SK-N-SH treated with all-trans-retinoic acid at 6 μM for 48 hours (cell line): ENCODE measurements around the gene KIFC1.
A peak's percentile ranks its signal among the peaks of the same experiment; 100 is the strongest.
"Not testable (repeated sequence)": the region's sequence is repeated elsewhere in the genome, so short reads cannot be mapped to it uniquely, and the experiment has no call there.

Experiments
- ATAC-seq: fragments of 200-7000 bp; cut with Tn5 transposase; 3 replicates; pipeline ENCODE4 v1.9.1; 2020; ENCODE audit warnings: mild to moderate bottlenecking, moderate library complexity
- ARNTL ChIP-seq: fragments of 450-650 bp; formaldehyde crosslinking; IDR thresholded peaks from 2 replicates; pipeline ENCODE4 v1.5.0; 2020; ENCODE audit warnings: low read depth, mild to moderate bottlenecking, moderate library complexity, borderline replicate concordance
- BACH2 ChIP-seq: fragments of 250-450 bp; sonication (Bioruptor Pico); IDR thresholded peaks from 2 replicates; pipeline ENCODE4 v1.9.0; 2021; ENCODE audit warnings: mild to moderate bottlenecking, borderline replicate concordance
- CSDC2 ChIP-seq: fragments of 250-450 bp; sonication (Bioruptor Pico); IDR thresholded peaks from 2 replicates; pipeline ENCODE4 v1.5.0; 2020; ENCODE audit warnings: mild to moderate bottlenecking, moderate library complexity
- ESRRG ChIP-seq: fragments of 250-450 bp; sonication (Bioruptor Pico); IDR thresholded peaks from 2 replicates; pipeline ENCODE4 v1.6.1; 2021; ENCODE audit warnings: mild to moderate bottlenecking
- ISL1 ChIP-seq: fragments of 250-450 bp; sonication (Bioruptor Pico); IDR thresholded peaks from 2 replicates; pipeline ENCODE4 v2.1.2; 2022; ENCODE audit warnings: mild to moderate bottlenecking, moderate library complexity
- OSR1 ChIP-seq: fragments of 250-450 bp; sonication (Bioruptor Pico); IDR thresholded peaks from 2 replicates; pipeline ENCODE4 v1.8.0; 2022; ENCODE audit warnings: moderate library complexity, mild to moderate bottlenecking, inconsistent platforms
- RARB ChIP-seq: fragments of 250-450 bp; sonication (Bioruptor Pico); IDR thresholded peaks from 2 replicates; pipeline ENCODE4 v1.8.0; 2021; ENCODE audit warnings: mild to moderate bottlenecking, moderate library complexity
- SNAI2 ChIP-seq: fragments of 250-450 bp; sonication (Bioruptor Pico); IDR thresholded peaks from 2 replicates; pipeline ENCODE4 v1.5.0; 2020; ENCODE audit warnings: mild to moderate bottlenecking, moderate library complexity
- TCF4 ChIP-seq: fragments of 250-450 bp; sonication (Bioruptor Pico); IDR thresholded peaks from 2 replicates; pipeline ENCODE4 v1.8.0; 2021; ENCODE audit warnings: mild to moderate bottlenecking, moderate library complexity, borderline replicate concordance
- TOX ChIP-seq: fragments of 250-450 bp; sonication (Bioruptor Pico); IDR thresholded peaks from 2 replicates; pipeline ENCODE4 v1.8.0; 2021; ENCODE audit warnings: mild to moderate bottlenecking, moderate library complexity, borderline replicate concordance
- ZC3H10 ChIP-seq: fragments of 250-450 bp; sonication (Bioruptor Pico); IDR thresholded peaks from 2 replicates; pipeline ENCODE4 v1.5.1; 2021; ENCODE audit warnings: mild to moderate bottlenecking, moderate library complexity
- ZFP3 ChIP-seq: fragments of 250-450 bp; sonication (Bioruptor Pico); IDR thresholded peaks from 2 replicates; pipeline ENCODE4 v1.5.0; 2020; ENCODE audit warnings: mild to moderate bottlenecking, moderate library complexity
- ZFP30 ChIP-seq: fragments of 450-650 bp; formaldehyde crosslinking; IDR thresholded peaks from 2 replicates; pipeline ENCODE4 v1.5.0; 2022; ENCODE audit warnings: mild to moderate bottlenecking, moderate library complexity
- ZNF565 ChIP-seq: fragments of 450-650 bp; formaldehyde crosslinking; conservative IDR thresholded peaks from 2 replicates; pipeline ENCODE4 v1.5.0; 2020; ENCODE audit warnings: low read depth, mild to moderate bottlenecking, moderate library complexity
- ZNF70 ChIP-seq: fragments of 450-650 bp; formaldehyde crosslinking; IDR thresholded peaks from 2 replicates; pipeline ENCODE4 v1.5.0; 2020; ENCODE audit warnings: mild to moderate bottlenecking, moderate library complexity
- TF ChIP-seq, protein P1 (sequence below): fragments of 250-450 bp; sonication (Bioruptor Pico); IDR thresholded peaks from 2 replicates; pipeline ENCODE4 v1.5.1; 2021; ENCODE audit warnings: mild to moderate bottlenecking, moderate library complexity
- TF ChIP-seq, protein P2 (sequence below): fragments of 250-450 bp; sonication (Bioruptor Pico); IDR thresholded peaks from 2 replicates; pipeline ENCODE4 v1.8.0; 2021; ENCODE audit warnings: low read depth, mild to moderate bottlenecking, moderate library complexity, borderline replicate concordance
- TF ChIP-seq, protein P3 (sequence below): fragments of 250-450 bp; sonication (Bioruptor Pico); IDR thresholded peaks from 2 replicates; pipeline ENCODE4 v1.5.1; 2020; ENCODE audit warnings: low read depth, mild to moderate bottlenecking, moderate library complexity
- TF ChIP-seq, protein P4 (sequence below): fragments of 250-450 bp; sonication (Bioruptor Pico); IDR thresholded peaks from 2 replicates; pipeline ENCODE4 v1.8.0; 2020; ENCODE audit warnings: mild to moderate bottlenecking, moderate library complexity, borderline replicate concordance
- TF ChIP-seq, protein P5 (sequence below): fragments of 250-450 bp; sonication (Bioruptor Pico); IDR thresholded peaks from 2 replicates; pipeline ENCODE4 v1.5.0; 2020; ENCODE audit warnings: mild to moderate bottlenecking, moderate library complexity

Gene KIFC1, protein sequence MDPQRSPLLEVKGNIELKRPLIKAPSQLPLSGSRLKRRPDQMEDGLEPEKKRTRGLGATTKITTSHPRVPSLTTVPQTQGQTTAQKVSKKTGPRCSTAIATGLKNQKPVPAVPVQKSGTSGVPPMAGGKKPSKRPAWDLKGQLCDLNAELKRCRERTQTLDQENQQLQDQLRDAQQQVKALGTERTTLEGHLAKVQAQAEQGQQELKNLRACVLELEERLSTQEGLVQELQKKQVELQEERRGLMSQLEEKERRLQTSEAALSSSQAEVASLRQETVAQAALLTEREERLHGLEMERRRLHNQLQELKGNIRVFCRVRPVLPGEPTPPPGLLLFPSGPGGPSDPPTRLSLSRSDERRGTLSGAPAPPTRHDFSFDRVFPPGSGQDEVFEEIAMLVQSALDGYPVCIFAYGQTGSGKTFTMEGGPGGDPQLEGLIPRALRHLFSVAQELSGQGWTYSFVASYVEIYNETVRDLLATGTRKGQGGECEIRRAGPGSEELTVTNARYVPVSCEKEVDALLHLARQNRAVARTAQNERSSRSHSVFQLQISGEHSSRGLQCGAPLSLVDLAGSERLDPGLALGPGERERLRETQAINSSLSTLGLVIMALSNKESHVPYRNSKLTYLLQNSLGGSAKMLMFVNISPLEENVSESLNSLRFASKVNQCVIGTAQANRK

DNA sequence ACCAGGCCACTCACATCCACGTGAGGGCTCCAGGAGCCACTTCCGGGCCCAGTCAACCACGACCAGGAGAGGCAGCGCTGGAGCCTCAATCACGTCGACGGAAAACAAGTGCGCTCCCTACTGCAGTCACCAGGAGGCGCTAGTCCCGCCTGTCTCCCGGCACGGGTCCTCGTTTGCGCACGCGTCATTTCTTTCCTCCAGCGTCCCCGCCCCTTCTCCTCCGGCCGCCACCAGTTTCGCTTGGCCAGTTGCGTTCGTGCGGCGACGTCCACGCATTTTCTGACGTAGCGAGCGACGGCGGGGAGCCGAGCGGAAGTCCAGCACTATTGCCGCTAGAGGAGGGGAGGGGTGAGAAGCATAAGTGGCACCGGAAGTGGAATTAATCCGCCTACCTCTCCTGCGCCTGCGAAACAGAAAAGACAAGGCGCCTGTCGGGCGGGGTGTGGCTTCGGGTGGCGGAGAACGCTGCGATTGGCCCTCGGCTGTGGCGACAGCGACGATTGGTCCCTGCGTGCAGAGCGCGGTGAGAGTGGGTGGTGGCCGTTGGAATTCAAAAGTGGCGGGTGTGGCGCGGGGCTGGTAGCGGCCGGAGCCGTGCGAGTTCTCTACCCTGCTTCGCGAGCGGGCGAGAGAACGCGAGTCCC, at the start of gene KIFC1:
TSS of gene KIFC1 (plus strand) at position 546 of the 644 bp plus-strand sequence. CDS start 163 bp downstream, outside the sequence.
- peak; percentile 95 for ATAC-seq
- TF ChIP-seq ISL1 (CRISPR knock-in tag) (no peak), CSDC2 (0 out of 2 replicates have a peak, but pooled peaks have one; percentile 29)

DNA sequence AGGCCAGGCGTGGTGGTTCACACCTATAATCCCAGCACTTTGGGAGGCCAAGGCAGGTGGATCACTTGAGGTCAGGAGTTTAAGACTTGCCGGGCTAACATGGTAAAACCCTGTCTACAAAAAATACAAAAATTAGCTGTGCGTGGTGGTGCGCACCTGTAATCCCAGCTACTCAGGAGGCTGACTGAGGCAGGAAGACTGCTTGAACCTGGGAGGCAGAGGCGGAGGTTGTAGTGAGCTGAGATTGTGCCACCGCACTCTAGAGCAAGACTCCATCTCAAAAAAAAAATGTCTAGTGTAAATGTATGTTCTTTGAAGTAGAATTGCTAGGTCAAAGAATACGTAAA, 48.0 kb upstream of the KIFC1 start:
- ATAC-seq: not testable (repeated sequence)

DNA sequence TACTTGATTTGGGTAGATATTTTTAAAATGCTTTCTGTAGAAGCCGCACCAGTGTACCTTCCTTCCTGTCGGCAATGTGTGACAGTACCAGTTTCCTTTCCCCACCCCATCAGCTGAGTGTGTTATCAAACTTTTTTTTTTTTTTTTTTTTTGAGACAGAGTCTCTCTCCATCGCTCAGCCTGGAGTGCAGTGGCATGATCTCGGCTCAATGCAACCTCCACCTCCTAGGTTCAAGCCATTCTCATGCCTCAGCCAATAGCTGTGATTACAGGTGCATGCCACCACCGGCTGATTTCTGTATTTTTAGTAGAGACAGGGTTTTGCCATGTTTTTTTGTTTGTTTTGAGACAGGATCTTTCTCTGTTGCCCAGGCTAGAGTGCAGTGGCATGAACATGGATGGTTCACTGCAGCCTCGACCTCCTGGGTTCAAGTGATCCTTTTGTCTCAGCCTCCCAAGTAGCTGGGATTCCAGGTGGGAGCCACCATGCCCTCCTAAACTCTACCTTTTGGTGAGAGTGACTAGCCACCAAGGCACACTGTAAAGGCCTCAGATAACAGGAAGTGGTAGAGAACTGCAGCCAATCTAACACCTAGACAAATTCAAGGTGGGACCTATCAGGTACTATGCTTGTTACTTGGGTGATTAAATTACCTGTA, 47.5 kb upstream of the KIFC1 start:
- ATAC-seq: no peak
- no peak for TF ChIP-seq BACH2 (CRISPR knock-in tag)
- no peak for TF ChIP-seq OSR1 (CRISPR knock-in tag)
- TF ChIP-seq ZFP30 (CRISPR knock-in tag): no peak
- no peak for TF ChIP-seq ZNF70 (CRISPR knock-in tag)
- TF ChIP-seq, protein P1, sequence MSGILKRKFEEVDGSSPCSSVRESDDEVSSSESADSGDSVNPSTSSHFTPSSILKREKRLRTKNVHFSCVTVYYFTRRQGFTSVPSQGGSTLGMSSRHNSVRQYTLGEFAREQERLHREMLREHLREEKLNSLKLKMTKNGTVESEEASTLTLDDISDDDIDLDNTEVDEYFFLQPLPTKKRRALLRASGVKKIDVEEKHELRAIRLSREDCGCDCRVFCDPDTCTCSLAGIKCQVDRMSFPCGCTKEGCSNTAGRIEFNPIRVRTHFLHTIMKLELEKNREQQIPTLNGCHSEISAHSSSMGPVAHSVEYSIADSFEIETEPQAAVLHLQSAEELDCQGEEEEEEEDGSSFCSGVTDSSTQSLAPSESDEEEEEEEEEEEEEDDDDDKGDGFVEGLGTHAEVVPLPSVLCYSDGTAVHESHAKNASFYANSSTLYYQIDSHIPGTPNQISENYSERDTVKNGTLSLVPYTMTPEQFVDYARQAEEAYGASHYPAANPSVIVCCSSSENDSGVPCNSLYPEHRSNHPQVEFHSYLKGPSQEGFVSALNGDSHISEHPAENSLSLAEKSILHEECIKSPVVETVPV (CRISPR knock-in tag): no peak
- TF ChIP-seq RARB (CRISPR knock-in tag): no peak
- TF ChIP-seq, protein P2, sequence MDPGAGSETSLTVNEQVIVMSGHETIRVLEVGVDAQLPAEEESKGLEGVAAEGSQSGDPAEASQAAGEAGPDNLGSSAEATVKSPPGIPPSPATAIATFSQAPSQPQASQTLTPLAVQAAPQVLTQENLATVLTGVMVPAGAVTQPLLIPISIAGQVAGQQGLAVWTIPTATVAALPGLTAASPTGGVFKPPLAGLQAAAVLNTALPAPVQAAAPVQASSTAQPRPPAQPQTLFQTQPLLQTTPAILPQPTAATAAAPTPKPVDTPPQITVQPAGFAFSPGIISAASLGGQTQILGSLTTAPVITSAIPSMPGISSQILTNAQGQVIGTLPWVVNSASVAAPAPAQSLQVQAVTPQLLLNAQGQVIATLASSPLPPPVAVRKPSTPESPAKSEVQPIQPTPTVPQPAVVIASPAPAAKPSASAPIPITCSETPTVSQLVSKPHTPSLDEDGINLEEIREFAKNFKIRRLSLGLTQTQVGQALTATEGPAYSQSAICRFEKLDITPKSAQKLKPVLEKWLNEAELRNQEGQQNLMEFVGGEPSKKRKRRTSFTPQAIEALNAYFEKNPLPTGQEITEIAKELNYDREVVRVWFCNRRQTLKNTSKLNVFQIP (CRISPR knock-in tag): no peak
- no peak for TF ChIP-seq ESRRG (CRISPR knock-in tag)
- no peak for TF ChIP-seq ZFP3 (CRISPR knock-in tag)
- no peak for TF ChIP-seq CSDC2
- TF ChIP-seq ISL1 (CRISPR knock-in tag): no peak
- TF ChIP-seq, protein P3, sequence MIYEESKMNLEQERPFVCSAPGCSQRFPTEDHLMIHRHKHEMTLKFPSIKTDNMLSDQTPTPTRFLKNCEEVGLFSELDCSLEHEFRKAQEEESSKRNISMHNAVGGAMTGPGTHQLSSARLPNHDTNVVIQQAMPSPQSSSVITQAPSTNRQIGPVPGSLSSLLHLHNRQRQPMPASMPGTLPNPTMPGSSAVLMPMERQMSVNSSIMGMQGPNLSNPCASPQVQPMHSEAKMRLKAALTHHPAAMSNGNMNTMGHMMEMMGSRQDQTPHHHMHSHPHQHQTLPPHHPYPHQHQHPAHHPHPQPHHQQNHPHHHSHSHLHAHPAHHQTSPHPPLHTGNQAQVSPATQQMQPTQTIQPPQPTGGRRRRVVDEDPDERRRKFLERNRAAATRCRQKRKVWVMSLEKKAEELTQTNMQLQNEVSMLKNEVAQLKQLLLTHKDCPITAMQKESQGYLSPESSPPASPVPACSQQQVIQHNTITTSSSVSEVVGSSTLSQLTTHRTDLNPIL: no peak
- TF ChIP-seq ARNTL (CRISPR knock-in tag): no peak
- no peak for TF ChIP-seq ZNF565 (CRISPR knock-in tag)
- TF ChIP-seq SNAI2 (CRISPR knock-in tag): no peak
- no peak for TF ChIP-seq TOX (CRISPR knock-in tag)
- TF ChIP-seq, protein P4, sequence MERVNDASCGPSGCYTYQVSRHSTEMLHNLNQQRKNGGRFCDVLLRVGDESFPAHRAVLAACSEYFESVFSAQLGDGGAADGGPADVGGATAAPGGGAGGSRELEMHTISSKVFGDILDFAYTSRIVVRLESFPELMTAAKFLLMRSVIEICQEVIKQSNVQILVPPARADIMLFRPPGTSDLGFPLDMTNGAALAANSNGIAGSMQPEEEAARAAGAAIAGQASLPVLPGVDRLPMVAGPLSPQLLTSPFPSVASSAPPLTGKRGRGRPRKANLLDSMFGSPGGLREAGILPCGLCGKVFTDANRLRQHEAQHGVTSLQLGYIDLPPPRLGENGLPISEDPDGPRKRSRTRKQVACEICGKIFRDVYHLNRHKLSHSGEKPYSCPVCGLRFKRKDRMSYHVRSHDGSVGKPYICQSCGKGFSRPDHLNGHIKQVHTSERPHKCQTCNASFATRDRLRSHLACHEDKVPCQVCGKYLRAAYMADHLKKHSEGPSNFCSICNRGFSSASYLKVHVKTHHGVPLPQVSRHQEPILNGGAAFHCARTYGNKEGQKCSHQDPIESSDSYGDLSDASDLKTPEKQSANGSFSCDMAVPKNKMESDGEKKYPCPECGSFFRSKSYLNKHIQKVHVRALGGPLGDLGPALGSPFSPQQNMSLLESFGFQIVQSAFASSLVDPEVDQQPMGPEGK (CRISPR knock-in tag): no peak
- TF ChIP-seq TCF4: no peak
- no peak for TF ChIP-seq ZC3H10 (CRISPR knock-in tag)
- TF ChIP-seq, protein P5, sequence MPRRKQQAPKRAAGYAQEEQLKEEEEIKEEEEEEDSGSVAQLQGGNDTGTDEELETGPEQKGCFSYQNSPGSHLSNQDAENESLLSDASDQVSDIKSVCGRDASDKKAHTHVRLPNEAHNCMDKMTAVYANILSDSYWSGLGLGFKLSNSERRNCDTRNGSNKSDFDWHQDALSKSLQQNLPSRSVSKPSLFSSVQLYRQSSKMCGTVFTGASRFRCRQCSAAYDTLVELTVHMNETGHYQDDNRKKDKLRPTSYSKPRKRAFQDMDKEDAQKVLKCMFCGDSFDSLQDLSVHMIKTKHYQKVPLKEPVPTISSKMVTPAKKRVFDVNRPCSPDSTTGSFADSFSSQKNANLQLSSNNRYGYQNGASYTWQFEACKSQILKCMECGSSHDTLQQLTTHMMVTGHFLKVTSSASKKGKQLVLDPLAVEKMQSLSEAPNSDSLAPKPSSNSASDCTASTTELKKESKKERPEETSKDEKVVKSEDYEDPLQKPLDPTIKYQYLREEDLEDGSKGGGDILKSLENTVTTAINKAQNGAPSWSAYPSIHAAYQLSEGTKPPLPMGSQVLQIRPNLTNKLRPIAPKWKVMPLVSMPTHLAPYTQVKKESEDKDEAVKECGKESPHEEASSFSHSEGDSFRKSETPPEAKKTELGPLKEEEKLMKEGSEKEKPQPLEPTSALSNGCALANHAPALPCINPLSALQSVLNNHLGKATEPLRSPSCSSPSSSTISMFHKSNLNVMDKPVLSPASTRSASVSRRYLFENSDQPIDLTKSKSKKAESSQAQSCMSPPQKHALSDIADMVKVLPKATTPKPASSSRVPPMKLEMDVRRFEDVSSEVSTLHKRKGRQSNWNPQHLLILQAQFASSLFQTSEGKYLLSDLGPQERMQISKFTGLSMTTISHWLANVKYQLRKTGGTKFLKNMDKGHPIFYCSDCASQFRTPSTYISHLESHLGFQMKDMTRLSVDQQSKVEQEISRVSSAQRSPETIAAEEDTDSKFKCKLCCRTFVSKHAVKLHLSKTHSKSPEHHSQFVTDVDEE (CRISPR knock-in tag): no peak
